Measurements from ENCODE around the gene CDHR3.

The CDHR3 gene

GRCh38 chr7:106047184-106047583 lies 84.1 kb downstream of the CDHR3 start:
- DNase-seq = no peak
- Mint-ChIP-seq H3K4me3 (no peak overlapping the region), H3K4me1 (peaks cover 23% of the 10 kb centered on the region), H3K27me3 (ENCODE audit: low read depth, poor library complexity) (peaks cover 25% of the 10 kb centered on the region), H3K9me3 (no peaks in the 10 kb centered on the region), H3K36me3 (ENCODE audit: low read depth) (no peaks in the 10 kb centered on the region), H3K27ac (no peak overlapping the region)
- TF ChIP-seq CTCF (IDR thresholded peaks at IDR 0.05) = no peak

- no peak for TF ChIP-seq CTCF (IDR thresholded peaks at IDR 0.05)
- H3K27ac Mint-ChIP-seq = no peak overlapping the region
- H3K4me1 Mint-ChIP-seq = peaks cover 16% of the 10 kb centered on the region
- H3K27me3 Mint-ChIP-seq (ENCODE audit: low read depth, poor library complexity) = peaks cover 28% of the 10 kb centered on the region
- DNase-seq = no peak
- H3K4me3 Mint-ChIP-seq = no peak overlapping the region
- H3K9me3 Mint-ChIP-seq = no peaks in the 10 kb centered on the region
- H3K36me3 Mint-ChIP-seq (ENCODE audit: low read depth) = no peaks in the 10 kb centered on the region
These were observed 85.0 kb downstream of the CDHR3 start for GRCh38 chr7:106047818-106048705.

- H3K27ac Mint-ChIP-seq = no peak overlapping the region
These were observed 85.6 kb downstream of the CDHR3 start for GRCh38 chr7:106048706-106049020.

GRCh38 chr7:106049139-106049752 lies 86.2 kb downstream of the CDHR3 start:
- H3K4me1 Mint-ChIP-seq = peaks cover 16% of the 10 kb centered on the region
- no peaks in the 10 kb centered on the region for H3K9me3 Mint-ChIP-seq
- DNase-seq = no peak
- TF ChIP-seq CTCF (IDR thresholded peaks at IDR 0.05) = no peak
- no peak overlapping the region for H3K4me3 Mint-ChIP-seq
- H3K27ac Mint-ChIP-seq = no peak overlapping the region
- H3K27me3 Mint-ChIP-seq (ENCODE audit: low read depth, poor library complexity) = peaks cover 28% of the 10 kb centered on the region
- no peaks in the 10 kb centered on the region for H3K36me3 Mint-ChIP-seq (ENCODE audit: low read depth)

More at GRCh38 chr7:106048706-106049020, 85.6 kb downstream of the CDHR3 start:
- DNase-seq = no peak
- Mint-ChIP-seq H3K4me3 (no peak overlapping the region), H3K27me3 (ENCODE audit: low read depth, poor library complexity) (peaks cover 32% of the 10 kb centered on the region), H3K9me3 (no peaks in the 10 kb centered on the region), H3K4me1 (peaks cover 16% of the 10 kb centered on the region), H3K36me3 (ENCODE audit: low read depth) (no peaks in the 10 kb centered on the region)
- no peak for TF ChIP-seq CTCF (IDR thresholded peaks at IDR 0.05)

- Mint-ChIP-seq H3K27me3 (ENCODE audit: low read depth, poor library complexity) (peaks cover 19% of the 10 kb centered on the region), H3K4me1 (peaks cover 23% of the 10 kb centered on the region), H3K9me3 (no peaks in the 10 kb centered on the region), H3K36me3 (ENCODE audit: low read depth) (no peaks in the 10 kb centered on the region), H3K27ac (peak overlapping the region; percentile 61), H3K4me3 (no peak overlapping the region)
- no peak for DNase-seq
- TF ChIP-seq CTCF (IDR thresholded peaks at IDR 0.05) = no peak
These were observed 87.1 kb downstream of the CDHR3 start for GRCh38 chr7:106050002-106050745.
